ENCODE results near the gene MTG2. TPM values are rescaled to one million over a fixed set of nuclear protein-coding genes. Genes with fewer than 3 reads are reported as not detected.
A peak's percentile ranks its signal among the peaks of the same experiment; 100 is the strongest.

MTG2 gene
- total and polyA plus RNA-seq, 2 of the 8 experiments (the other 6 are each of a cell fraction or from before 2014, with no cell fraction given) = 14.4 to 22.8 TPM

GRCh38 chr20:62228982-62229545, 46.2 kb downstream of the MTG2 start:
- Histone ChIP-seq H2AFZ (ENCODE audit: low read length) (no peak overlapping the region), H2BK12ac (ENCODE audit: low read depth, low read length) (peak overlapping the region; percentile 68), H4K20me1 (replicated peaks in 1 of 2; ENCODE audit: control insufficient read depth in 1 of 2, insufficient read depth in 2 of 2, low read length in 2 of 2) (peaks cover 0 to 15% of the 10 kb centered on the region in 2 experiments), H3K4me3 (ENCODE audit: extremely low read depth in 1 of 4, insufficient read depth in 2 of 4, low read depth in 3 of 4, low read length in 4 of 4) (no peak overlapping the region), H4K91ac (replicated peaks; ENCODE audit: insufficient read length, low read length) (peak overlapping the region; percentile 73), H3K27me3 (replicated peaks in 1 of 4; ENCODE audit: control insufficient read depth in 3 of 4, extremely low read depth in 1 of 4, insufficient read depth in 3 of 4, low read length in 3 of 4) (peaks cover 0 to 15% (median 3%) of the 10 kb centered on the region in 4 experiments; a peak in 3 of 7 replicates), H2BK120ac (replicated peaks; ENCODE audit: low read depth, low read length) (no peak overlapping the region), H3K14ac (ENCODE audit: insufficient read length) (no peak overlapping the region), H3K36me3 (ENCODE audit: control insufficient read depth in 2 of 4, insufficient read depth in 4 of 4, low read length in 3 of 4) (no peaks in the 10 kb centered on the region), H4K8ac (ENCODE audit: extremely low read depth, insufficient read depth, low read length) (no peak overlapping the region), H3K9ac (replicated peaks in 1 of 4; ENCODE audit: extremely low read depth in 1 of 4, low read depth in 3 of 4, low read length in 3 of 4) (no peak overlapping the region), H3K27ac (ENCODE audit: low read depth, low read length) (no peak overlapping the region), H3K4me2 (ENCODE audit: insufficient read depth in 1 of 2, low read depth in 2 of 2, low read length in 2 of 2) (no peak overlapping the region), H3K18ac (ENCODE audit: extremely low read depth, low read length) (no peak overlapping the region), H2BK15ac (ENCODE audit: low read length) (0 out of 2 replicates have a peak overlapping the region, but pooled peaks have one; percentile 23), H2AK5ac (ENCODE audit: low read depth, low read length) (peak overlapping the region; percentile 89; the same call in 1 of the 2 replicates), H3K23me2 (ENCODE audit: low read depth, low read length) (peaks cover 18% of the 10 kb centered on the region), H3K79me2 (ENCODE audit: control insufficient read depth in 1 of 2, insufficient read depth in 2 of 2, low read length in 2 of 2) (no peaks in the 10 kb centered on the region), H4K5ac (ENCODE audit: insufficient read length, low read depth, low read length) (no peak overlapping the region), H3K9me3 (ENCODE audit: insufficient read depth in 2 of 2, low read depth in 1 of 2, low read length in 1 of 2) (peaks cover 0 to 5% of the 10 kb centered on the region in 2 experiments; a peak in 1 of 4 replicates), H3K4ac (replicated peaks; ENCODE audit: insufficient read length, low read depth, low read length) (peak overlapping the region; percentile 21), H3K23ac (ENCODE audit: insufficient read length) (no peak overlapping the region), H3K79me1 (ENCODE audit: low read depth, low read length) (0 out of 2 replicates have a peak, but pooled peaks cover 2% of the 10 kb centered on the region), H3K56ac (replicated peaks; ENCODE audit: insufficient read length, low read depth, low read length) (peak overlapping the region; percentile 97), H3K4me1 (replicated peaks in 1 of 4; ENCODE audit: control insufficient read depth in 3 of 4, insufficient read depth in 4 of 4, low read length in 3 of 4) (peaks cover 0 to 7% (median 5%) of the 10 kb centered on the region in 4 experiments; a peak in 5 of 7 replicates), H2BK20ac (ENCODE audit: low read length) (peak overlapping the region; percentile 50; the same call in 1 of the 2 replicates), H2BK5ac (ENCODE audit: low read depth, low read length) (no peak overlapping the region)
- ChIA-PET CTCF (ENCODE audit: partially characterized antibody) (interaction anchor here (1.5 kb wide), 1 partner anchor 12 kb away, joined by 5 read pairs; no protein-coding TSS in a partner anchor), POLR2A (ENCODE audit: partially characterized antibody) (interaction anchor here (2.3 kb wide), 1 partner anchor 87 kb away, joined by 9 read pairs; the partner anchor contains the start of gene PSMA7)
- 89 to 100% methylated on average over 5 to 7 of the region's 7 CpGs for whole genome bisulfite sequencing, 2 experiments (ENCODE audit: extremely low coverage in 1 of 2, insufficient coverage in 1 of 2, insufficient read length in 1 of 2, insufficient replicate concordance in 2 of 2, low coverage in 1 of 2, low lambda C conversion rate in 2 of 2, missing lambda C conversion rate in 1 of 2)
- DNase-seq (ENCODE audit: low read depth in 1 of 2, low spot score in 2 of 2) = no peak
- FAIRE-seq = no peak
